Renal pelvis (tissue), 12 donors: Measurements from ENCODE around the gene FAM53B. TPM values are rescaled to one million over a fixed set of nuclear protein-coding genes. Genes with fewer than 3 reads are reported as not detected.
"Not testable (repeated sequence)": the region's sequence is repeated elsewhere in the genome, so short reads cannot be mapped to it uniquely, and the experiment has no call there.

Experiments used
- DNase-seq: peaks from one replicate; pipeline ENCODE4 v3.0.0-alpha.2; 2013
- long read RNA-seq, 16 experiments: transcript quantifications; one replicate each; lab custom pipeline, GENCODE V29; 2026
- polyA plus RNA-seq, 3 donors: library from polyadenylated mRNA; unstranded; fragments of 120-200 nt; gene quantifications; one replicate each; pipeline ENCODE4 v1.2.1, GENCODE V29; 2013; ENCODE audit not compliant: insufficient read length in 3 of 3

FAM53B gene
- polyA plus RNA-seq = 10 to 100 TPM; 24.9 to 30.9 (median 29.1) TPM
- long read RNA-seq, donor 1, full-length matches to known transcripts = 1 of 1 reads
- long read RNA-seq, donor 1, partial matches to known transcripts = 0 of 1 reads
- long read RNA-seq, donor 1, other reads (novel, unspliced or antisense) = 0 of 1 reads
- long read RNA-seq, donor 2, full-length matches to known transcripts = 1 of 1 reads
- long read RNA-seq, donor 2, partial matches to known transcripts = 0 of 1 reads
- long read RNA-seq, donor 2, other reads (novel, unspliced or antisense) = 0 of 1 reads
- long read RNA-seq, donor 3, full-length matches to known transcripts = 1 of 1 reads
- long read RNA-seq, donor 3, partial matches to known transcripts = 0 of 1 reads
- long read RNA-seq, donor 3, other reads (novel, unspliced or antisense) = 0 of 1 reads
- long read RNA-seq, donor 4, full-length matches to known transcripts = 2 of 2 reads
- long read RNA-seq, donor 4, partial matches to known transcripts = 0 of 2 reads
- long read RNA-seq, donor 4, other reads (novel, unspliced or antisense) = 0 of 2 reads
- long read RNA-seq, donor 5 = 0 reads
- long read RNA-seq, donor 6, full-length matches to known transcripts = 2 of 2 reads
- long read RNA-seq, donor 6, partial matches to known transcripts = 0 of 2 reads
- long read RNA-seq, donor 6, other reads (novel, unspliced or antisense) = 0 of 2 reads
- long read RNA-seq, donor 7, full-length matches to known transcripts = 3 of 16 reads
- long read RNA-seq, donor 7, partial matches to known transcripts = 13 of 16 reads
- long read RNA-seq, donor 7, other reads (novel, unspliced or antisense) = 0 of 16 reads
- long read RNA-seq, donor 8, full-length matches to known transcripts = 2 of 7 reads
- long read RNA-seq, donor 8, partial matches to known transcripts = 5 of 7 reads
- long read RNA-seq, donor 8, other reads (novel, unspliced or antisense) = 0 of 7 reads
- long read RNA-seq, donor 9, full-length matches to known transcripts = 3 of 8 reads
- long read RNA-seq, donor 9, partial matches to known transcripts = 5 of 8 reads
- long read RNA-seq, donor 9, other reads (novel, unspliced or antisense) = 0 of 8 reads
- long read RNA-seq, donor 10, full-length matches to known transcripts = 1 of 1 reads
- long read RNA-seq, donor 10, partial matches to known transcripts = 0 of 1 reads
- long read RNA-seq, donor 10, other reads (novel, unspliced or antisense) = 0 of 1 reads
- long read RNA-seq, donor 11, partial matches to known transcripts = 10 of 10 reads
- long read RNA-seq, donor 11, other reads (novel, unspliced or antisense) = 0 of 10 reads
- long read RNA-seq, donor 12, full-length matches to known transcripts = 2 of 8 reads
- long read RNA-seq, donor 12, partial matches to known transcripts = 6 of 8 reads
- long read RNA-seq, donor 12, other reads (novel, unspliced or antisense) = 0 of 8 reads
- long read RNA-seq, donor 13, full-length matches to known transcripts = 1 of 1 reads
- long read RNA-seq, donor 13, partial matches to known transcripts = 0 of 1 reads
- long read RNA-seq, donor 13, other reads (novel, unspliced or antisense) = 0 of 1 reads
- long read RNA-seq, donor 14 = 0 reads
- long read RNA-seq, donor 15, full-length matches to known transcripts = 5 of 10 reads
- long read RNA-seq, donor 15, partial matches to known transcripts = 5 of 10 reads
- long read RNA-seq, donor 15, other reads (novel, unspliced or antisense) = 0 of 10 reads
- long read RNA-seq, donor 16, partial matches to known transcripts = 6 of 6 reads
- long read RNA-seq, donor 16, other reads (novel, unspliced or antisense) = 0 of 6 reads

GRCh38 chr10:124744102-124745050 lies at the start of gene FAM53B:
FAM53B (minus strand) TSS chr10:124744378; CDS start chr10:124706713, 37,665 bp downstream.
- DNase-seq = peak; percentile 82

GRCh38 chr10:124792998-124793352 lies 48.8 kb upstream of the FAM53B start:
- no peak for DNase-seq

- peak; percentile 90 for DNase-seq
These were observed 47.6 kb upstream of the FAM53B start, which contains the start of gene EEF1AKMT2 for GRCh38 chr10:124791547-124792348. EEF1AKMT2 (minus strand) TSS chr10:124791887; CDS start chr10:124791833, 54 bp downstream.

GRCh38 chr10:124782900-124783299 lies 38.7 kb upstream of the FAM53B start:
- not testable (repeated sequence) for DNase-seq

DNA sequence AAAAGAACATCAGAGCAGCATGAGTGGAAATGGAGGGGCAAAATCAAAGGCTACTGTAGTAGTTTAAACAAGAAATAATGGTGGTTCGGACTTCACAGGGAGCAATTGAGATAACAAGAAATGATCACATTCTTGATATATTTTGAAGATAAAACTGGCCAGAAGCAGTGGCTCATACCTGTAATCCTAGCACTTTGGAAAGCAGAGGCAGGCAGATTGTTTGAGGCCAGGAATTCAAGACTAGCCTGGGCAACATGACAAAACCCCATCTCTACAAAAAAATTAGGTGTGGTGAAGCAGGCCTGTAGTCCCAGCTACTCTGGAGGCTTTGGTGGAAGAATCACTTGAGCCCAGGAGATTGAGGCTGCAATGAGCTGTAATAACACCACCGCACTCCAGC lies 24.6 kb upstream of the FAM53B start:
- no peak for DNase-seq

GRCh38 chr10:124765256-124765655 lies 21.1 kb upstream of the FAM53B start:
- no peak for DNase-seq

- DNase-seq = no peak
These were observed 19.1 kb upstream of the FAM53B start for GRCh38 chr10:124763267-124763666.

- DNase-seq = no peak
These were observed 18.1 kb upstream of the FAM53B start for GRCh38 chr10:124762281-124762680.

GRCh38 chr10:124756156-124756903 lies 12.2 kb upstream of the FAM53B start:
- DNase-seq = no peak

GRCh38 chr10:124755581-124755980 lies 11.4 kb upstream of the FAM53B start:
- DNase-seq = no peak

DNA sequence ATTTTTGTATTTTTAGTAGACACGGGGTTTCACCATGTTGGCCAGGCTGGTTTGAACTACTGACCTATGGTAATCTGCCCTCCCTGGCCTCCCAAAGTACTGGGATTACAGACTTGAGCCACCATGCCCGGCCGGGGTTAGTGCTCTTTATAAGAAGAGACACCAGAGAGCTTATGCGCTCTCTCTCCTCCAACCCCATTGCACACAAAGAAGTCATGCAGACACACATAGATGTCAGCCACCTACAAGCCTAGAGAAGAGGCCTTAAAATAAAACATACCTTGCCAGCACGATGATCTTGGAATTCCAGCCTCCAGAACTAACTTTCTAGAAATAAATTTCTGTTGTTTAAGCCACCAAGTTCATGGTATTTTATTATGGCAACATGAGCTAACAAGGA lies 10.0 kb upstream of the FAM53B start:
- DNase-seq = no peak

GRCh38 chr10:124748953-124749645 lies 4.9 kb upstream of the FAM53B start:
- no peak for DNase-seq

DNA sequence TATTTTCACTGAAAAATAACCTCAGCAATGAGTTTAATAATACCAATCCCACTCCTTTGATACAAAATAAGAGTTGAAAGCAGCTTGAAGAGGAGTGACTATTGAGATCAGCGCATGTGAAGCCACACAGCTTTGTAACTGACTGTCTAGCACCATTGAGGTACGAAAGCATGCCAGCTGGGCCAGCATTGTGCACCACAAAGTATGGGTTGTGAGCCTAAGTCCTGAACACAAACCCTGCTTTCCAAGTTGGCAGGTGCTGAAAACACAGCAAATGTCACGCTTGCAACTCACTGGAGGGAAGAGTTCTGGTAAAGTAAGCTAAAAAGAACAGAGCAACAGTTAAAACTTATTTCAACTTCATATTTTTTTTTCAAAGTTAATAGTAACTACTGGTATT lies 4.0 kb upstream of the FAM53B start:
- DNase-seq = no peak

GRCh38 chr10:124747745-124748144 lies 3.6 kb upstream of the FAM53B start:
- no peak for DNase-seq

DNA sequence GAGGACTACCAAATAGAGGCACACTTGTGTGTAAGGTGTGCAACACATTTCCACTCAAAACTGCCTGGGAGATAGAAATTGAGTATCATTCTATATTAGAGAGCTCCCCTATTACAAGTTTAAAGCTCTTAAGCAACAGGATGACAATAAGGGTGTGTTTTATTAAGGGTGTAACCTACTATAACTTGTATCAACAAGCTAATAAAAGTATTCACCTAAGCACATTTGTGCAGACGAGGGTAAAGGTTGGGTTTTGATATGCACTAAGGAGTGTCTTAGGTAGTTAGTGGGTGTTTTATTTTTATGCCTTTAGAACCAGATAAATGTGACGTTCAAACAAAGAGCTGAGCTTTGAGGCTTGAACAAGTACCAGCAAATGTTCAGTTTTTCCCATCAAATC lies 2.8 kb upstream of the FAM53B start:
- no peak for DNase-seq

- DNase-seq = not testable (repeated sequence)
These were observed 2.3 kb upstream of the FAM53B start for GRCh38 chr10:124746447-124746846.

GRCh38 chr10:124745673-124746072 lies 1.5 kb upstream of the FAM53B start:
- peak; percentile 76 for DNase-seq
